ENCODE measurements around the gene ARF6. TPM values are rescaled to one million over a fixed set of nuclear protein-coding genes. Genes with fewer than 3 reads are reported as not detected.

ARF6 gene
- polyA plus RNA-seq, 2 of the 4 experiments (the other 2 are of a cell fraction) = 33.3 to 54.8 TPM

GRCh38 chr14:49915085-49915484 lies 22.2 kb downstream of the ARF6 start:
- H3K4me2 ChIP-seq = no peak overlapping the region
- no peak for DNase-seq (ENCODE audit: low read depth in 1 of 2, low spot score in 1 of 2)
- H3K4me3 ChIP-seq = no peak overlapping the region
- peaks cover 32% of the 10 kb centered on the region for H3K4me1 ChIP-seq
- peak overlapping the region; percentile 31; a peak in 3 of 6 replicates for H3K27ac ChIP-seq
- no peaks in the 10 kb centered on the region for H3K9me3 ChIP-seq
- CTCF ChIA-PET = no interaction called here
- ATAC-seq = no peak; a peak in 1 of 6 replicates
- POLR2A ChIA-PET = no interaction called here
- no peak for FAIRE-seq
- TF ChIP-seq MAZ (IDR thresholded peaks at IDR 0.05; ENCODE audit: borderline replicate concordance, low read depth, low read length) (no peak), ZNF302 (CRISPR knock-in tag; IDR thresholded peaks at IDR 0.05) (no peak), NPAS2 (CRISPR knock-in tag; IDR thresholded peaks at IDR 0.05; ENCODE audit: borderline replicate concordance) (no peak), CHD2 (IDR thresholded peaks at IDR 0.05; ENCODE audit: low read length, partially characterized antibody) (no peak)

GRCh38 chr14:49918706-49919105 lies 25.8 kb downstream of the ARF6 start:
- Histone ChIP-seq H3K4me2 (no peak overlapping the region), H3K27ac (peak overlapping the region in 1 of 2 experiments; percentile 57; a peak in 1 of 6 replicates), H3K4me3 (no peak overlapping the region), H3K4me1 (peaks cover 16% of the 10 kb centered on the region), H3K9me3 (no peaks in the 10 kb centered on the region)
- DNase-seq (ENCODE audit: low read depth in 1 of 2, low spot score in 1 of 2) (no peak), ATAC-seq (no peak), FAIRE-seq (no peak)
- no peak for TF ChIP-seq RFX5 (IDR thresholded peaks at IDR 0.05)
- TF ChIP-seq HOXB13 (CRISPR knock-in tag; IDR thresholded peaks at IDR 0.05; ENCODE audit: low read depth) = no peak
- TF ChIP-seq EHMT2 (IDR thresholded peaks at IDR 0.05; ENCODE audit: low read depth) = no peak
- TF ChIP-seq ESRRA (IDR thresholded peaks at IDR 0.05; ENCODE audit: borderline replicate concordance, low read length) = no peak
- TF ChIP-seq CHD2 (IDR thresholded peaks at IDR 0.05; ENCODE audit: low read length, partially characterized antibody) = no peak
- TF ChIP-seq CBX2 (IDR thresholded peaks at IDR 0.05; ENCODE audit: borderline replicate concordance, low read depth) = no peak
- ChIA-PET POLR2A (no interaction called here), CTCF (interaction anchor here (0.7 to 1.8 kb wide), 3 partner anchors 20 to 179 kb away, joined by 3 to 4 read pairs (median 3); no protein-coding TSS in a partner anchor)
- 92% methylated on average over 2 of the region's 2 CpGs for WGBS (ENCODE audit: missing lambda C conversion rate)

DNA sequence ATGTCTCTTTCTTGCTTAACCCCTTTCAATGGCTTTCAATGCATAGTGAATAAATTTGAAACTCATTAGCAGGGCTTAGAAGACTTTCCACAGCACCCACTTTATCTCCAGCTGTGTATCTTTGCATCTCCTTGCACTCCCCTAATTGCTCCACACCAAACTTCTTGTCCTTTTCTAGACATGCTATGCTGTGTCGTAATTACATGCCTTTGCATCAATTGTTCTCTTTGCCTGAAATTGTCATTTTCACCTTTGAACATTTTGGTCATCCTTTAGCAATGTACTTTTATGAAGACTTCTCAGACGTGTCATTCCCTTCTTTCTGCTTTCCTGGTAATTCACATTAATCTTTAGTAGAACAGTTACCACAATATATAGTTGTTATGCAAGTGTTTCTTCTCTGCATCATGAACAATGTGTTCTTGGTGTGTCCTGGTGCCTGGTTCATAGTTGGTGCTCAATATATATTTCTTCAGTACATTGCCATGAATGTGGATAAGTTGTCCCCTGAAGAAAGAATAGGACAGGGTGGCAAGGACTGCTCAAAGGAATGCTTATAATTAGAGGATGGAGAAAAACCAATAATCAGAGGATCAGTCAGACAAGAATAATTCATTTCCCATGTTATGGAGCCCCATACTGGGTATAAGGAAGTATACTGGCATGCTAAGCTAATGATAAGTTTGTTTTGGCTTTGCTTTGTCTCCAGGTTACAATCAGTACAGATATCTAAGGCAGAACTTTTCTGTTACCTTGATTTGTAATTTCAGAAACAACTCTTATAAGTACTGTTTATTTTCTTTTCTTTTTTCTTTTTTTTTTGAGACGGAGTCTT lies 27.2 kb downstream of the ARF6 start:
- ATAC-seq = peak; percentile 56 to 57; a peak in 2 of 6 replicates
- Histone ChIP-seq H3K4me2 (peak overlapping the region; percentile 22; the same call in 1 of the 3 replicates), H3K9me3 (no peaks in the 10 kb centered on the region), H3K4me3 (no peak overlapping the region), H3K27ac (peak overlapping the region in 1 of 2 experiments; percentile 57; a peak in 1 of 6 replicates), H3K4me1 (peaks cover 10% of the 10 kb centered on the region)
- FAIRE-seq = no peak
- ChIA-PET CTCF (no interaction called here), POLR2A (no interaction called here)
- TF ChIP-seq ZFP36 (IDR thresholded peaks at IDR 0.05; ENCODE audit: borderline replicate concordance, partially characterized antibody) (no peak), HEYL (CRISPR knock-in tag; IDR thresholded peaks at IDR 0.05) (no peak), ZNF302 (CRISPR knock-in tag; IDR thresholded peaks at IDR 0.05) (no peak), HDAC2 (IDR thresholded peaks at IDR 0.05) (no peak)
- WGBS (ENCODE audit: missing lambda C conversion rate) = 47% methylated on average over 3 of the region's 3 CpGs
- no peak for DNase-seq (ENCODE audit: low read depth in 1 of 2, low spot score in 1 of 2)

DNA sequence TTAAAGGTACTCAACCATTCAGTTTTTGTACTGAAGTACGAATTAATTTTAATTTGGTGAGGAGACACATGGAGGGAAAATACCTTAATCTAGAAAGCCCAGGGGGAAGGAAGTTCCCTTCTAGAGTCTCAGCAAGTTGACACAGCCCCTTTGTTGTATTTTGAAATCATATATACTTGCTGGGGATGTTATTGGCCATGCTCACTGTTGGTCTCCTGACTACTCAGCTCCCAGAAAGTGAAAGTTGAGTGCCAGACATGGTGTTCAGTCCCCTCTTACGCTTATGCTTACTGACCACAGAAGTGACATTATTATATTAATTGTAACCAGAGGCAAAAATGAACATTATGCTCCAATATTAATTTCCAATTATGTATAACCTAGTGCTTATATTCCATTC lies 28.1 kb downstream of the ARF6 start:
- Histone ChIP-seq H3K9me3 (no peaks in the 10 kb centered on the region), H3K4me1 (peaks cover 4% of the 10 kb centered on the region; the same call in 2 of the 3 replicates), H3K4me3 (no peak overlapping the region), H3K27ac (peak overlapping the region in 1 of 2 experiments; percentile 28; a peak in 1 of 6 replicates), H3K4me2 (no peak overlapping the region)
- DNase-seq (ENCODE audit: low read depth in 1 of 2, low spot score in 1 of 2) = no peak
- POLR2A ChIA-PET = no interaction called here
- no peak for FAIRE-seq
- WGBS (ENCODE audit: missing lambda C conversion rate) = 99% methylated on average over 2 of the region's 2 CpGs
- ATAC-seq = no peak
- CTCF ChIA-PET = interaction anchor here (0.6 kb wide), 1 partner anchor 106 kb away, joined by 3 read pairs; no protein-coding TSS in a partner anchor
- TF ChIP-seq, protein P1, sequence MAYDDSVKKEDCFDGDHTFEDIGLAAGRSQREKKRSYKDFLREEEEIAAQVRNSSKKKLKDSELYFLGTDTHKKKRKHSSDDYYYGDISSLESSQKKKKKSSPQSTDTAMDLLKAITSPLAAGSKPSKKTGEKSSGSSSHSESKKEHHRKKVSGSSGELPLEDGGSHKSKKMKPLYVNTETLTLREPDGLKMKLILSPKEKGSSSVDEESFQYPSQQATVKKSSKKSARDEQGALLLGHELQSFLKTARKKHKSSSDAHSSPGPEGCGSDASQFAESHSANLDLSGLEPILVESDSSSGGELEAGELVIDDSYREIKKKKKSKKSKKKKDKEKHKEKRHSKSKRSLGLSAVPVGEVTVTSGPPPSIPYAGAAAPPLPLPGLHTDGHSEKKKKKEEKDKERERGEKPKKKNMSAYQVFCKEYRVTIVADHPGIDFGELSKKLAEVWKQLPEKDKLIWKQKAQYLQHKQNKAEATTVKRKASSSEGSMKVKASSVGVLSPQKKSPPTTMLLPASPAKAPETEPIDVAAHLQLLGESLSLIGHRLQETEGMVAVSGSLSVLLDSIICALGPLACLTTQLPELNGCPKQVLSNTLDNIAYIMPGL (CRISPR knock-in tag; IDR thresholded peaks at IDR 0.05; ENCODE audit: borderline replicate concordance) = no peak
- TF ChIP-seq RFX5 (IDR thresholded peaks at IDR 0.05) (no peak), CTCF (IDR thresholded peaks at IDR 0.05) (no peak), HOXA7 (CRISPR knock-in tag; IDR thresholded peaks at IDR 0.05) (no peak), CBX8 (IDR thresholded peaks at IDR 0.05) (no peak), FOSB (CRISPR knock-in tag; IDR thresholded peaks at IDR 0.05) (no peak)
- TF ChIP-seq, protein P2, sequence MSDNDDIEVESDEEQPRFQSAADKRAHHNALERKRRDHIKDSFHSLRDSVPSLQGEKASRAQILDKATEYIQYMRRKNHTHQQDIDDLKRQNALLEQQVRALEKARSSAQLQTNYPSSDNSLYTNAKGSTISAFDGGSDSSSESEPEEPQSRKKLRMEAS (IDR thresholded peaks at IDR 0.05) = no peak

Data from A549 (cell line).